ENCODE measurements around the gene SLC1A7. TPM values are rescaled to one million over a fixed set of nuclear protein-coding genes. Genes with fewer than 3 reads are reported as not detected.

The SLC1A7 gene
- total and polyA plus RNA-seq, 2 of the 13 experiments (the other 11 are each of a cell fraction or from before 2014, with no cell fraction given) = 0.04 to 2.0 TPM

DNA sequence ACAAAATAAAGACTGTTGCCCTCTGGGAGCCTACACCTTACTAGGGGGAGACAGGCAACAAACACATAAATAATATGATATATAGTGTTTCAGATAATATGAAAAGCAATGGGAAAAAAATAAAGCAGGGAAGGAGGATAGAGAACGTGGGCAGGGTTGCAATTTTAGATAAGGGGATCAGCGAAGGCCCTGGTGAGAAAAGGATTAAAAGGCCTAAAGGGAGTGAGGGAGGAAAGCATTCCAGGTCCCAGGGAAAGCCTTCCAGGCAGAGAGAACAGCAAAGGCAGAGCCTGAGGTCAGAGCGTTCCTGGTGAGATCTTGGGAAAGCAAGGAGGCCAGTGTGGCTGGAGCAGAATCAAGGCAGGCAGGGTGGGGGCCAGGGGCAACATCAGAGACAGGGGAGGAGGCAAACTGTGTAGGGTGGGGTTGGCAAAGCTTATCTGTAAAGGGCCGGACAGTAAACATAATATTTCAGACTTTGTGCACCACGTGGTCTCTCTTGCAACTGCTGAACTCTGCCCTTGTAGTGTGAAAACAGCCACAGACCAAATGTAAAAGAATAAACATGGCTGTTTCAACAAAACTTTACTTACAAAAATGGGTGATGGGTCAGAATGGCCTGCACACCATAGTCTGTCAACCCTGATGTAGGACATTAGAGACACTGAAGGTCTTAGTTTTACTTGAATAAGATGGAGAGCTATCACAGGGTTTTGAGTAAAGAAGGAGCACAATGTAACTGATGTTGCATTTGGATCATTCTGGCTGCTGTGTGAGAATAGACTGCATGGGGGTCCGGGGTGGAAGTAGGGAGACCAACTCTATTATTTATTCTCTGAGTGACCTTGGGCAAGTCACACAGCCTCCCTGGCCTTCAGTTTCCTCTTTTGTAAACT lies 40.9 kb upstream of the SLC1A7 start (continued):
- TF ChIP-seq, protein P1, sequence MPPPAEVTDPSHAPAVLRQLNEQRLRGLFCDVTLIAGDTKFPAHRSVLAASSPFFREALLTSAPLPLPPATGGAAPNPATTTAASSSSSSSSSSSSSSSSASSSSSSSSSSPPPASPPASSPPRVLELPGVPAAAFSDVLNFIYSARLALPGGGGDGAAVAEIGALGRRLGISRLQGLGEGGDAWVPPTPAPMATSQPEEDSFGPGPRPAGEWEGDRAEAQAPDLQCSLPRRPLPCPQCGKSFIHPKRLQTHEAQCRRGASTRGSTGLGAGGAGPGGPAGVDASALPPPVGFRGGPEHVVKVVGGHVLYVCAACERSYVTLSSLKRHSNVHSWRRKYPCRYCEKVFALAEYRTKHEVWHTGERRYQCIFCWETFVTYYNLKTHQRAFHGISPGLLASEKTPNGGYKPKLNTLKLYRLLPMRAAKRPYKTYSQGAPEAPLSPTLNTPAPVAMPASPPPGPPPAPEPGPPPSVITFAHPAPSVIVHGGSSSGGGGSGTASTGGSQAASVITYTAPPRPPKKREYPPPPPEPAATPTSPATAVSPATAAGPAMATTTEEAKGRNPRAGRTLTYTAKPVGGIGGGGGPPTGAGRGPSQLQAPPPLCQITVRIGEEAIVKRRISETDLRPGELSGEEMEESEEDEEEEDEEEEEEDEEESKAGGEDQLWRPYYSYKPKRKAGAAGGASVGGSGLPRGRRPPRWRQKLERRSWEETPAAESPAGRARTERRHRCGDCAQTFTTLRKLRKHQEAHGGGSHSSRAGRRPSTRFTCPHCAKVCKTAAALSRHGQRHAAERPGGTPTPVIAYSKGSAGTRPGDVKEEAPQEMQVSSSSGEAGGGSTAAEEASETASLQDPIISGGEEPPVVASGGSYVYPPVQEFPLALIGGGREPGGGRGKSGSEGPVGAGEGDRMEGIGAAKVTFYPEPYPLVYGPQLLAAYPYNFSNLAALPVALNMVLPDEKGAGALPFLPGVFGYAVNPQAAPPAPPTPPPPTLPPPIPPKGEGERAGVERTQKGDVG (CRISPR knock-in tag; IDR thresholded peaks at IDR 0.05; ENCODE audit: borderline replicate concordance) = no peak
- TF ChIP-seq KDM1A (CRISPR knock-in tag; IDR thresholded peaks at IDR 0.05) (no peak; the same call in 1 of the 2 replicates), KDM5A (IDR thresholded peaks at IDR 0.05; ENCODE audit: borderline replicate concordance, low read length) (no peak; the same call in 1 of the 2 replicates), TEAD2 (CRISPR knock-in tag; IDR thresholded peaks at IDR 0.05) (no peak), GLI4 (CRISPR knock-in tag; IDR thresholded peaks at IDR 0.05; ENCODE audit: borderline replicate concordance) (no peak), ZFP36L2 (CRISPR knock-in tag; IDR thresholded peaks at IDR 0.05) (no peak), REPIN1 (CRISPR knock-in tag; IDR thresholded peaks at IDR 0.05; ENCODE audit: borderline replicate concordance, low read depth) (no peak), ZNF572 (CRISPR knock-in tag; IDR thresholded peaks at IDR 0.05) (no peak), RBM22 (optimal IDR thresholded peaks at IDR 0.05; ENCODE audit: low read length) (no peak), KLF9 (CRISPR knock-in tag; IDR thresholded peaks at IDR 0.05; ENCODE audit: low read depth) (no peak; the same call in 1 of the 2 replicates), ZBTB7B (CRISPR knock-in tag; IDR thresholded peaks at IDR 0.05) (peak; percentile 86; the same call in 1 of the 2 replicates), PITX1 (CRISPR knock-in tag; IDR thresholded peaks at IDR 0.05) (peak; percentile 79; the same call in 1 of the 2 replicates), RARG (CRISPR knock-in tag; IDR thresholded peaks at IDR 0.05; ENCODE audit: low read depth) (no peak), ZNF616 (CRISPR knock-in tag; IDR thresholded peaks at IDR 0.05; ENCODE audit: low read depth) (no peak), ZNF557 (CRISPR knock-in tag; IDR thresholded peaks at IDR 0.05) (0 out of 2 replicates have a peak, but pooled peaks have one; percentile 61), ZNF3 (CRISPR knock-in tag; IDR thresholded peaks at IDR 0.05) (no peak), HMG20B (CRISPR knock-in tag; conservative IDR thresholded peaks at IDR 0.05) (peak; percentile 45; the same call in 1 of the 2 replicates), ZNF225 (CRISPR knock-in tag; IDR thresholded peaks at IDR 0.05) (no peak), ZNF383 (CRISPR knock-in tag; IDR thresholded peaks at IDR 0.05; ENCODE audit: borderline replicate concordance) (no peak), FOXP1 (IDR thresholded peaks at IDR 0.05) (peak; percentile 77), FOXP1 (CRISPR knock-in tag; IDR thresholded peaks at IDR 0.05) (peak; percentile 90), ZBTB42 (CRISPR knock-in tag; IDR thresholded peaks at IDR 0.05) (no peak), ATF7-NPFF (CRISPR knock-in tag; IDR thresholded peaks at IDR 0.05; ENCODE audit: low read depth) (0 out of 2 replicates have a peak, but pooled peaks have one; percentile 13), ZNF331 (CRISPR knock-in tag; IDR thresholded peaks at IDR 0.05) (peak; percentile 81; the same call in 1 of the 2 replicates), SOX5 (CRISPR knock-in tag; IDR thresholded peaks at IDR 0.05; ENCODE audit: borderline replicate concordance) (peak; percentile 81; the same call in 1 of the 2 replicates), CBFB (CRISPR knock-in tag; IDR thresholded peaks at IDR 0.05) (peak; percentile 61; the same call in 1 of the 2 replicates)
- TF ChIP-seq, protein P2, sequence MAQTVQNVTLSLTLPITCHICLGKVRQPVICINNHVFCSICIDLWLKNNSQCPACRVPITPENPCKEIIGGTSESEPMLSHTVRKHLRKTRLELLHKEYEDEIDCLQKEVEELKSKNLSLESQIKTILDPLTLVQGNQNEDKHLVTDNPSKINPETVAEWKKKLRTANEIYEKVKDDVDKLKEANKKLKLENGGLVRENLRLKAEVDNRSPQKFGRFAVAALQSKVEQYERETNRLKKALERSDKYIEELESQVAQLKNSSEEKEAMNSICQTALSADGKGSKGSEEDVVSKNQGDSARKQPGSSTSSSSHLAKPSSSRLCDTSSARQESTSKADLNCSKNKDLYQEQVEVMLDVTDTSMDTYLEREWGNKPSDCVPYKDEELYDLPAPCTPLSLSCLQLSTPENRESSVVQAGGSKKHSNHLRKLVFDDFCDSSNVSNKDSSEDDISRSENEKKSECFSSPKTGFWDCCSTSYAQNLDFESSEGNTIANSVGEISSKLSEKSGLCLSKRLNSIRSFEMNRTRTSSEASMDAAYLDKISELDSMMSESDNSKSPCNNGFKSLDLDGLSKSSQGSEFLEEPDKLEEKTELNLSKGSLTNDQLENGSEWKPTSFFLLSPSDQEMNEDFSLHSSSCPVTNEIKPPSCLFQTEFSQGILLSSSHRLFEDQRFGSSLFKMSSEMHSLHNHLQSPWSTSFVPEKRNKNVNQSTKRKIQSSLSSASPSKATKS (CRISPR knock-in tag; IDR thresholded peaks at IDR 0.05) = no peak; the same call in 1 of the 2 replicates

Measured in HepG2 (cell line).